Measurements from ENCODE around the gene AADAC. TPM values are rescaled to one million over a fixed set of nuclear protein-coding genes. Genes with fewer than 3 reads are reported as not detected.

Gene AADAC
- polyA plus RNA-seq, 1 donor (not counting 4 experiments of a cell fraction or from before 2014, with no cell fraction given), result 0.28 TPM

DNA sequence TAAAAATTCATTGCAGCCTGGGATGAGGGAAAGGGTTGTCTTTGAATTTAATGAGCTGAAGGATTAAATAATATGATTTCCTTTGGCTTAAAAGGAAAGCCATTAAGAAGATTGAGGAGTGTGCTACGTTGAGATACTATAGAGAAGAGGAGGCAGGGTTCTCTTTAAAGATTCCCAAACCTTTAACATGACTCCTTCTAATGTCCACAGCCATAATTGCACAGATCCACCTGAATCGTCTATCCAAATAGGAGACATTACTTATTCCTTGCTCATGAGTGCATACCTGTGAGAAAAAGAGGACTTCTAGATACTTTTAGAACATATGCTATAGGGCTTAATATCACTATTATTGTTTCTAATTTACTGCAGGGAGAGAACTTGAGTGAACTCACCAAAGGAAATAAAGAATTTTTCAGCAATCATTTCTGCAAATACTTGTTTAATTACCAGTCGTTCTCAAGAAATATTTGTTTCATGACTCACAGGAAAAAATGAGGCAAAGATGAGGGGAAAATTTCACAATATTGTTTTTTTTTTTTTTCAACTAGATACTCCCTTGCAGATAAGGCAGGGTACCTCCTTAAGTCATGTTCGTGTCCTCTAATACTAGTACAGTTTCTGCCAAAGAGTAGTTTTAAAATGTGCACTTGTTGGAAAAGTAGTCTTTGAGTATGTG is 50.6 kb downstream of the AADAC start:
- FAIRE-seq (peak; percentile 62), DNase-seq (ENCODE audit: low read depth, low spot score) (no peak)
- dilution Hi-C loops (cut with MboI; ENCODE audit: extremely low pct_ligation_motif_present, low sequenced_read_pairs), result no loop called here
- TF ChIP-seq EZH2 (IDR thresholded peaks at IDR 0.05; ENCODE audit: low read length), result no peak
- peak overlapping the region; percentile 61 for H2AFZ ChIP-seq (ENCODE audit: control insufficient read depth, low read length)
- no peak overlapping the region for H3K9ac ChIP-seq (ENCODE audit: control insufficient read depth, extremely low read depth, insufficient read depth, low read length)
- H4K20me1 ChIP-seq (ENCODE audit: control insufficient read depth, extremely low read depth, insufficient read depth, low read length), result no peaks in the 10 kb centered on the region
- peak overlapping the region; percentile 65 for H3K4me2 ChIP-seq (ENCODE audit: control insufficient read depth, extremely low read depth, insufficient read depth, low read depth, low read length)
- no peaks in the 10 kb centered on the region for H3K79me2 ChIP-seq (ENCODE audit: control insufficient read depth, insufficient read depth, low read length)
- peaks cover 21% of the 10 kb centered on the region for H3K4me1 ChIP-seq (ENCODE audit: control insufficient read depth, extremely low read depth, insufficient read depth, low read length)
- no peaks in the 10 kb centered on the region for H3K9me3 ChIP-seq (ENCODE audit: control insufficient read depth, low read depth, low read length)
- H3K9me1 ChIP-seq (ENCODE audit: control insufficient read depth, extremely low read depth, insufficient read depth, low read length), result no peaks in the 10 kb centered on the region
- H3K36me3 ChIP-seq (ENCODE audit: control insufficient read depth in 2 of 2, extremely low read depth in 1 of 2, insufficient read depth in 2 of 2, low read length in 2 of 2), result no peaks in the 10 kb centered on the region
- peak overlapping the region; percentile 47 for H3K27ac ChIP-seq (ENCODE audit: control insufficient read depth, insufficient read depth, low read length)
- H3K4me3 ChIP-seq (ENCODE audit: control insufficient read depth in 2 of 3, extremely low read depth in 1 of 3, insufficient read depth in 2 of 3, low read depth in 1 of 3, low read length in 3 of 3), result no peak overlapping the region
- H3K27me3 ChIP-seq (ENCODE audit: control insufficient read depth, extremely low read depth, insufficient read depth, low read length), result no peaks in the 10 kb centered on the region

DNA sequence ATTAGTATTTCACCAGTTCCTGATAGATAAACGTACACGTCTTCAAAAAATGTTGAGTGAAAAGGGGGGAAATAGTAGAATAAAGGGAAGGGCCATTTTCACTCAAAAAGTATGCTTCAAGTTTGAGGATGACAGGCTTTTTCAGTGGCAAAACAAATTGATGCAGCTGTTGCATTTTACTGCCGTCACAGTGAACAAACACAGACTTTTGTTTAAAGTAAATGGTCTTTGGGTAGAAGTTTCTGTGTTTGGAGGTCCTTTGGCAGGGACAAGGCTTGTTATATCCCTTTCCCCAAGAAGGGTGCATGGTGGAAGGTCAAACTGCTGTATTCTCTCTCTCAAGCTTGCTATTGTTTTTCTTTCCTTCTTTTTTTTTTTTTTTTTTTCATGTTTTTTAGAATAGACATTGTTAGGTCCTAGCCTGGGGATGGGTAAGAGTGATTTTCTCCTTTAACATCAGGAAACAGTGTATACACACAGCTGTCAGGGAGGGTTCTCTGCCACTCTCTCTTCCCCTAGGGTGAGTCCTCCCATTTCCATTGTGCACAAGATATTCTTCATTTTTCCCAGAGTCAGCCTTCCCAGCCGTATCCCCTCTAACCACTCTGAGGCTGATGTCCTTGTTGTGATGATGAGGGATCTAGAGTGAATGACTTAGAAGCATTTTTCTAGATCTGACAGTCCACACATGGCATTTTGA is 52.9 kb downstream of the AADAC start:
- H3K4me3 ChIP-seq (ENCODE audit: control insufficient read depth in 2 of 3, extremely low read depth in 1 of 3, insufficient read depth in 2 of 3, low read depth in 1 of 3, low read length in 3 of 3), result no peak overlapping the region
- TF ChIP-seq EZH2 (IDR thresholded peaks at IDR 0.05; ENCODE audit: low read length), result no peak
- no peaks in the 10 kb centered on the region for H3K79me2 ChIP-seq (ENCODE audit: control insufficient read depth, insufficient read depth, low read length)
- no peak overlapping the region for H3K27ac ChIP-seq (ENCODE audit: control insufficient read depth, insufficient read depth, low read length)
- dilution Hi-C loops (cut with MboI; ENCODE audit: extremely low pct_ligation_motif_present, low sequenced_read_pairs), result no loop called here
- no peak overlapping the region for H3K9ac ChIP-seq (ENCODE audit: control insufficient read depth, extremely low read depth, insufficient read depth, low read length)
- peak overlapping the region; percentile 9 for H2AFZ ChIP-seq (ENCODE audit: control insufficient read depth, low read length)
- H3K9me3 ChIP-seq (ENCODE audit: control insufficient read depth, low read depth, low read length), result no peaks in the 10 kb centered on the region
- H3K4me1 ChIP-seq (ENCODE audit: control insufficient read depth, extremely low read depth, insufficient read depth, low read length), result peaks cover 21% of the 10 kb centered on the region
- H3K27me3 ChIP-seq (ENCODE audit: control insufficient read depth, extremely low read depth, insufficient read depth, low read length), result no peaks in the 10 kb centered on the region
- no peaks in the 10 kb centered on the region for H3K9me1 ChIP-seq (ENCODE audit: control insufficient read depth, extremely low read depth, insufficient read depth, low read length)
- FAIRE-seq (no peak), DNase-seq (ENCODE audit: low read depth, low spot score) (no peak)
- H3K4me2 ChIP-seq (ENCODE audit: control insufficient read depth, extremely low read depth, insufficient read depth, low read depth, low read length), result no peak overlapping the region
- H4K20me1 ChIP-seq (ENCODE audit: control insufficient read depth, extremely low read depth, insufficient read depth, low read length), result no peaks in the 10 kb centered on the region
- no peaks in the 10 kb centered on the region for H3K36me3 ChIP-seq (ENCODE audit: control insufficient read depth in 2 of 2, extremely low read depth in 1 of 2, insufficient read depth in 2 of 2, low read length in 2 of 2)

DNA sequence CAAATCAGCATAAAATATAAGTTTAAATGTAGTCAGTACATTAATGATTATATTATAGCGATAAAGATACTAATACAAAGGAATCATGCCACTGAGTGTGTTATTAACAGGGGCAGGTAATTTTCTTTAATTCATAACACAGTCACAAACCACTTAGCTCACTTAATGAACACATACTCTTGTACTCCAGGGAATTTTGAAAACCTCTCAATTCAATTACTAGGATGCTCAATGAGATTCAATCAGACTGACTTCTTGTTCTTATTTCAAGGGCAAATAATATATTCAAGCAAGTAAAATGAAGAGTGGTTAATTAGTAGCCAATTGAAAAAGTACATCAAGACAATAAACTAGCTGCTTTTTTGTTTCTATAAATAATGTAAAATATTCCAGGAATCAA is 53.8 kb downstream of the AADAC start:
- H3K27me3 ChIP-seq (ENCODE audit: control insufficient read depth, extremely low read depth, insufficient read depth, low read length), result no peaks in the 10 kb centered on the region
- H3K36me3 ChIP-seq (ENCODE audit: control insufficient read depth in 2 of 2, extremely low read depth in 1 of 2, insufficient read depth in 2 of 2, low read length in 2 of 2), result no peaks in the 10 kb centered on the region
- no peak overlapping the region for H3K4me2 ChIP-seq (ENCODE audit: control insufficient read depth, extremely low read depth, insufficient read depth, low read depth, low read length)
- no peaks in the 10 kb centered on the region for H3K79me2 ChIP-seq (ENCODE audit: control insufficient read depth, insufficient read depth, low read length)
- no peak overlapping the region for H3K9ac ChIP-seq (ENCODE audit: control insufficient read depth, extremely low read depth, insufficient read depth, low read length)
- no peak for DNase-seq (ENCODE audit: low read depth, low spot score)
- no peaks in the 10 kb centered on the region for H4K20me1 ChIP-seq (ENCODE audit: control insufficient read depth, extremely low read depth, insufficient read depth, low read length)
- no peaks in the 10 kb centered on the region for H3K9me1 ChIP-seq (ENCODE audit: control insufficient read depth, extremely low read depth, insufficient read depth, low read length)
- no peak overlapping the region for H3K27ac ChIP-seq (ENCODE audit: control insufficient read depth, insufficient read depth, low read length)
- H3K4me1 ChIP-seq (ENCODE audit: control insufficient read depth, extremely low read depth, insufficient read depth, low read length), result peaks cover 21% of the 10 kb centered on the region
- no peak for TF ChIP-seq EZH2 (IDR thresholded peaks at IDR 0.05; ENCODE audit: low read length)
- TF ChIP-seq, protein P1, sequence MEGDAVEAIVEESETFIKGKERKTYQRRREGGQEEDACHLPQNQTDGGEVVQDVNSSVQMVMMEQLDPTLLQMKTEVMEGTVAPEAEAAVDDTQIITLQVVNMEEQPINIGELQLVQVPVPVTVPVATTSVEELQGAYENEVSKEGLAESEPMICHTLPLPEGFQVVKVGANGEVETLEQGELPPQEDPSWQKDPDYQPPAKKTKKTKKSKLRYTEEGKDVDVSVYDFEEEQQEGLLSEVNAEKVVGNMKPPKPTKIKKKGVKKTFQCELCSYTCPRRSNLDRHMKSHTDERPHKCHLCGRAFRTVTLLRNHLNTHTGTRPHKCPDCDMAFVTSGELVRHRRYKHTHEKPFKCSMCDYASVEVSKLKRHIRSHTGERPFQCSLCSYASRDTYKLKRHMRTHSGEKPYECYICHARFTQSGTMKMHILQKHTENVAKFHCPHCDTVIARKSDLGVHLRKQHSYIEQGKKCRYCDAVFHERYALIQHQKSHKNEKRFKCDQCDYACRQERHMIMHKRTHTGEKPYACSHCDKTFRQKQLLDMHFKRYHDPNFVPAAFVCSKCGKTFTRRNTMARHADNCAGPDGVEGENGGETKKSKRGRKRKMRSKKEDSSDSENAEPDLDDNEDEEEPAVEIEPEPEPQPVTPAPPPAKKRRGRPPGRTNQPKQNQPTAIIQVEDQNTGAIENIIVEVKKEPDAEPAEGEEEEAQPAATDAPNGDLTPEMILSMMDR (optimal IDR thresholded peaks at IDR 0.05 in 1 of 3, IDR thresholded peaks at IDR 0.05 in 1 of 3, conservative IDR thresholded peaks at IDR 0.05 in 1 of 3; ENCODE audit: extremely low read depth in 1 of 3, insufficient read depth in 2 of 3, low read length in 3 of 3), result no peak
- no peak for FAIRE-seq
- H3K9me3 ChIP-seq (ENCODE audit: control insufficient read depth, low read depth, low read length), result no peaks in the 10 kb centered on the region
- H2AFZ ChIP-seq (ENCODE audit: control insufficient read depth, low read length), result no peak overlapping the region
- H3K4me3 ChIP-seq (ENCODE audit: control insufficient read depth in 2 of 3, extremely low read depth in 1 of 3, insufficient read depth in 2 of 3, low read depth in 1 of 3, low read length in 3 of 3), result no peak overlapping the region
- dilution Hi-C loops (cut with MboI; ENCODE audit: extremely low pct_ligation_motif_present, low sequenced_read_pairs), result no loop called here

All from keratinocyte (primary cell).